Natural killer cell (primary cell): ENCODE measurements around the gene ACVR1C. TPM values are rescaled to one million over a fixed set of nuclear protein-coding genes. Genes with fewer than 3 reads are reported as not detected.
A peak's percentile ranks its signal among the peaks of the same experiment; 100 is the strongest.

Source experiments
- ATAC-seq, 3 donors: fragments of 150-1000 bp in 2 of 3; fragments of 200-7000 bp in 1 of 3; cut with Tn5 transposase; 1 replicate in 1 of 3; 2 replicates in 2 of 3; pipeline ENCODE4 v1.10.0; 2021; ENCODE audit warnings: mild to moderate bottlenecking in 2 of 3, moderate library complexity in 2 of 3
- DNase-seq, 2 donors: peaks; one replicate each; pipeline versions ENCODE4 v3.0.0 to v3.0.0-alpha.2; 2013 to 2021; ENCODE audit warnings: mixed read lengths in 1 of 2
- H3K27ac ChIP-seq: one replicate; pipeline ENCODE4 v1.5.1; 2013; ENCODE audit warnings: mild to moderate bottlenecking, low read length
- H3K27me3 ChIP-seq: one replicate; pipeline ENCODE4 v1.6.1; 2013; ENCODE audit warnings: low read length; ENCODE audit not compliant: control insufficient read depth, insufficient read depth
- H3K36me3 ChIP-seq: one replicate; pipeline ENCODE4 v1.6.1; 2013; ENCODE audit warnings: low read length; ENCODE audit not compliant: control insufficient read depth, insufficient read depth
- H3K4me1 ChIP-seq: one replicate; pipeline ENCODE4 v1.6.1; 2013; ENCODE audit warnings: low read length; ENCODE audit not compliant: control insufficient read depth, insufficient read depth
- H3K4me3 ChIP-seq: one replicate; pipeline ENCODE4 v1.5.1; 2013; ENCODE audit warnings: low read length
- H3K9me3 ChIP-seq: one replicate; pipeline ENCODE4 v1.6.1; 2013; ENCODE audit warnings: low read length; ENCODE audit not compliant: control insufficient read depth, insufficient read depth
- H3K27ac Mint-ChIP-seq, 2 donors: one replicate each; pipeline ENCODE4 v1.8.0; 2022; ENCODE audit warnings: mild to moderate bottlenecking in 2 of 2, mixed read lengths in 2 of 2, moderate library complexity in 1 of 2
- H3K27me3 Mint-ChIP-seq, 2 donors: one replicate each; pipeline ENCODE4 v1.8.0; 2022; ENCODE audit warnings: low read depth in 2 of 2, mixed read lengths in 2 of 2
- H3K36me3 Mint-ChIP-seq: one replicate; pipeline ENCODE4 v1.8.0; 2022; ENCODE audit warnings: mixed read lengths
- H3K4me1 Mint-ChIP-seq, 2 donors: one replicate each; pipeline ENCODE4 v1.8.0; 2022; ENCODE audit warnings: mixed read lengths in 2 of 2
- H3K4me3 Mint-ChIP-seq: one replicate; pipeline ENCODE4 v1.8.0; 2022; ENCODE audit warnings: mild to moderate bottlenecking, moderate library complexity, mixed read lengths
- H3K9me3 Mint-ChIP-seq, 2 donors: one replicate each; pipeline ENCODE4 v1.8.0; 2022; ENCODE audit warnings: mixed read lengths in 2 of 2
- WGBS: methylation state at CpG from one replicate; pipeline ENCODE4 v1.1.7; 2013; ENCODE audit warnings: missing lambda C conversion rate; ENCODE audit not compliant: insufficient coverage; 5-methylcytosine and 5-hydroxymethylcytosine counted together
- intact Hi-C: fragments of 100-400 bp; cut with micrococcal nuclease; formaldehyde crosslinking; loops from one replicate; pipeline ENCODE4 v1.14.2; 2022
- total RNA-seq, 4 donors: library from RNA; stranded (reverse); fragments of 120-200 nt in 1 of 4; gene quantifications; one replicate each; pipeline versions ENCODE4 v1.2.3 to v1.2.4, GENCODE V29; 2013 to 2022
- TF ChIP-seq, protein P1 (sequence below): fragments of 200-600 bp; IDR thresholded peaks from one replicate; pipeline ENCODE4 v1.8.0; 2022; ENCODE audit warnings: antibody characterized with exemption

ACVR1C gene
- total RNA-seq, 3 donors from 2014 or later (not counting 1 experiment from before 2014, with no cell fraction given), result 0.05 to 0.45 (median 0.19) TPM

DNA sequence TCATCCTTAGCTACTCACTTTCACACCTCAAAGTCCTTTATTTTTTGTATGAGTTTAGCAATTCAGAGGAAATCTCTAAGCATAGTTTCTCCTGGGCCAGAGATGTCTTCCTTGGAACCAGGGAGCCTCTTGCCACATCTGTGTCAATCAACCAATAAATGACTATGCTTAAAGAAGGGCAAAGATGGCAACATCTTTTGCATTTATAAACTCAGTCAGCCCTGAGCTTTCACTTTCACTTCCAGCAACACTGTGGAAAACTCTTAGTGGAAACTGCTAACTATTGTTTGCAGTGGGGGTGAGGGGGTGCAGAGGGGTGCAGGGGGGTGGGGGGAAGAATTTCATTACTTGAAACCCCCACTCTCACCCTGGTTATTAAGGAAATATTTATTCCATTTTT lies 3.4 kb downstream of the ACVR1C start:
- Histone ChIP-seq H3K4me3 (no peak overlapping the region), H3K36me3 (no peaks in the 10 kb centered on the region), H3K27ac (no peak overlapping the region), H3K27me3 (peaks cover 13% of the 10 kb centered on the region), H3K9me3 (no peaks in the 10 kb centered on the region), H3K4me1 (peaks cover 14% of the 10 kb centered on the region)
- H3K4me3 Mint-ChIP-seq, result no peak overlapping the region
- intact Hi-C loops, result no loop called here
- H3K36me3 Mint-ChIP-seq, result peaks cover 13% of the 10 kb centered on the region
- no peak for ATAC-seq
- TF ChIP-seq, protein P1, sequence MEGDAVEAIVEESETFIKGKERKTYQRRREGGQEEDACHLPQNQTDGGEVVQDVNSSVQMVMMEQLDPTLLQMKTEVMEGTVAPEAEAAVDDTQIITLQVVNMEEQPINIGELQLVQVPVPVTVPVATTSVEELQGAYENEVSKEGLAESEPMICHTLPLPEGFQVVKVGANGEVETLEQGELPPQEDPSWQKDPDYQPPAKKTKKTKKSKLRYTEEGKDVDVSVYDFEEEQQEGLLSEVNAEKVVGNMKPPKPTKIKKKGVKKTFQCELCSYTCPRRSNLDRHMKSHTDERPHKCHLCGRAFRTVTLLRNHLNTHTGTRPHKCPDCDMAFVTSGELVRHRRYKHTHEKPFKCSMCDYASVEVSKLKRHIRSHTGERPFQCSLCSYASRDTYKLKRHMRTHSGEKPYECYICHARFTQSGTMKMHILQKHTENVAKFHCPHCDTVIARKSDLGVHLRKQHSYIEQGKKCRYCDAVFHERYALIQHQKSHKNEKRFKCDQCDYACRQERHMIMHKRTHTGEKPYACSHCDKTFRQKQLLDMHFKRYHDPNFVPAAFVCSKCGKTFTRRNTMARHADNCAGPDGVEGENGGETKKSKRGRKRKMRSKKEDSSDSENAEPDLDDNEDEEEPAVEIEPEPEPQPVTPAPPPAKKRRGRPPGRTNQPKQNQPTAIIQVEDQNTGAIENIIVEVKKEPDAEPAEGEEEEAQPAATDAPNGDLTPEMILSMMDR, result no peak
- peaks cover 7 to 18% of the 10 kb centered on the region in 2 donors for H3K27me3 Mint-ChIP-seq
- H3K4me1 Mint-ChIP-seq, result peaks cover 10 to 21% of the 10 kb centered on the region in 2 donors
- no peaks in the 10 kb centered on the region for H3K9me3 Mint-ChIP-seq
- peak in 1 of 2 donors; percentile 49 for DNase-seq
- H3K27ac Mint-ChIP-seq, result no peak overlapping the region

DNA sequence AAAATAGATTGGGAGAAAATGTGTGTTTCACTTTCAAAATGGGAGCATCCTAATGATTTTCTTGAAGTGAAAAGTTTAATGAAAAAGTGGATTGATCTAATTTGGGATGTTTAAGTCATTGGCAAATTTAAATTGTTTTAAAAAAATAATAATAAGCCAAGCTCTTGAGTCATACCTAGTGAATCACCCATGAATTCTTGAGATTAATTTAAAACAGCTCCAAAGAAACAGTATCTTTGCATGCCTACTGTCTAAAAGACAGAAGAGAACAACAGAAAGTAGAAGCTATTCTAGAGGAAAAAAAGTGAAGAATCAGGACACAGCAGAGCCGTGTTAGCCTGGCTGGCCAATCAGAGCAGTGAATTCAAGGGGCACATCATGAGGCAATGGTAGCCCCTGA lies 7.7 kb downstream of the ACVR1C start:
- ATAC-seq, result no peak
- TF ChIP-seq, protein P1, result no peak
- Histone ChIP-seq H3K36me3 (no peaks in the 10 kb centered on the region), H3K9me3 (no peaks in the 10 kb centered on the region), H3K4me1 (no peaks in the 10 kb centered on the region), H3K27me3 (peaks cover 5% of the 10 kb centered on the region), H3K27ac (no peak overlapping the region), H3K4me3 (no peak overlapping the region)
- WGBS, result 100% methylated on average over 1 of the region's 1 CpG
- Mint-ChIP-seq H3K4me1 (peaks cover 5% of the 10 kb centered on the region in 2 donors), H3K36me3 (peaks cover 13% of the 10 kb centered on the region), H3K27ac (no peak overlapping the region), H3K9me3 (no peaks in the 10 kb centered on the region), H3K4me3 (no peak overlapping the region), H3K27me3 (peaks cover 16 to 58% of the 10 kb centered on the region in 2 donors)
- DNase-seq, result no peak
- intact Hi-C loops, result no loop called here

DNA sequence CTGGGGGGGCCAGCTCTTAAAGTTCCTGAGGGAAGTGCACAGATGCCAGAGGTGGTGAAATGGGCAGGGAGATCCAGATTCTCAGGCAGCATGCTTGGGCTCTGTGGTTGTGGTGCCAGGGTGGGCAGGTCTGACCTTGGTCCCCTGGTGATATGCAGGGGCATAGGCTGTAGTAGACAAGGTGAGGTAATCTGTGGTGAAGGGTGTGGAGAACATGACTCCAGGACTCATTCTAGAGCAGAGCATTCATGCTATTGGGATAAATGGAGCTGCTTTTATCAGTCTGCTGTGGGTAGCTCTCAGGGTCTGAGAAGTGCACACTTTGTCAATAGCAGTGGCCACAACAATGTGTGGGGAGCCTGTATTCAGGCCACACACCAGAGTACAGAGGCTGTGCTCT lies 16.9 kb downstream of the ACVR1C start:
- no peaks in the 10 kb centered on the region for H3K4me1 ChIP-seq
- ATAC-seq, result no peak
- intact Hi-C loops, result no loop called here

DNA sequence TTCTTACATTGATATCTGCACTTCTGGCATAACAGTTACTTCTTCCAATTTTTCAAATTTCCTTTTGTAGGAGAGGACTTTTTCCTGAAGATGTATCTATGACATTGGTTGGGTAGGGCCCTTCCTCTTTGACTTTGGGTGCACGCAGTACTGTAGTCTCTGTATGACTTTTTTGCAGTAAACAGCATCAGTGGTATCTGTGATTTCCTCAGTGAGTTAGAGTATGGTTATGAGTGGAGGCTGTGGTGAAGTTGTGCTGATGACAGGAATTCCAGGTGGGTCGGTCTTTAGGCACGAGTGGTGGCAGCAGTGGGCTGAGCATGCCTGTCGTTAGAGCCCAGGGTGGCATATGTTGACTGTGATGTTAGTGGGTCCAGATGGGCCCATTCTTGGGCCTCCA lies 17.6 kb downstream of the ACVR1C start:
- peaks cover 26 to 45% of the 10 kb centered on the region in 2 donors for H3K27me3 Mint-ChIP-seq
- no peak overlapping the region for H3K27ac Mint-ChIP-seq
- H3K27me3 ChIP-seq, result peaks cover 9% of the 10 kb centered on the region
- H3K9me3 Mint-ChIP-seq, result peaks cover 0 to 2% of the 10 kb centered on the region in 2 donors
- no peaks in the 10 kb centered on the region for H3K4me1 Mint-ChIP-seq
- H3K4me3 ChIP-seq, result no peak overlapping the region
- intact Hi-C loops, result no loop called here
- H3K4me3 Mint-ChIP-seq, result no peak overlapping the region
- peaks cover 7% of the 10 kb centered on the region for H3K9me3 ChIP-seq
- H3K27ac ChIP-seq, result no peak overlapping the region
- TF ChIP-seq, protein P1, result no peak
- 93% methylated on average over 4 of the region's 4 CpGs for WGBS
- DNase-seq, result no peak
- H3K36me3 Mint-ChIP-seq, result peaks cover 8% of the 10 kb centered on the region
- no peaks in the 10 kb centered on the region for H3K36me3 ChIP-seq
- ATAC-seq, result no peak
- no peaks in the 10 kb centered on the region for H3K4me1 ChIP-seq

More for the DNA sequence above, 16.9 kb downstream of the ACVR1C start:
- Histone ChIP-seq H3K27ac (no peak overlapping the region), H3K27me3 (peaks cover 10% of the 10 kb centered on the region), H3K36me3 (no peaks in the 10 kb centered on the region), H3K9me3 (peaks cover 7% of the 10 kb centered on the region), H3K4me3 (no peak overlapping the region)
- Mint-ChIP-seq H3K4me1 (no peaks in the 10 kb centered on the region), H3K27me3 (peaks cover 32 to 46% of the 10 kb centered on the region in 2 donors), H3K9me3 (peaks cover 0 to 2% of the 10 kb centered on the region in 2 donors), H3K27ac (no peak overlapping the region), H3K4me3 (no peak overlapping the region), H3K36me3 (peaks cover 8% of the 10 kb centered on the region)
- TF ChIP-seq, protein P1, result no peak
- DNase-seq, result no peak
